Stimulated activated naive CD8-positive, alpha-beta T cell treated with anti-CD3 and anti-CD28 coated beads, Interleukin-15, Interleukin-2, amounts not matched to agents 100 U/mL and 50 U/mL, for 24 hours (primary cell): ENCODE data around the gene SLC6A17.

Source experiments
- ATAC-seq: fragments of 150-1000 bp; cut with Tn5 transposase; one replicate; pipeline ENCODE4 v1.10.0; 2021
- DNase-seq: peaks from one replicate; pipeline ENCODE4 v3.0.0; 2021

Gene SLC6A17

DNA sequence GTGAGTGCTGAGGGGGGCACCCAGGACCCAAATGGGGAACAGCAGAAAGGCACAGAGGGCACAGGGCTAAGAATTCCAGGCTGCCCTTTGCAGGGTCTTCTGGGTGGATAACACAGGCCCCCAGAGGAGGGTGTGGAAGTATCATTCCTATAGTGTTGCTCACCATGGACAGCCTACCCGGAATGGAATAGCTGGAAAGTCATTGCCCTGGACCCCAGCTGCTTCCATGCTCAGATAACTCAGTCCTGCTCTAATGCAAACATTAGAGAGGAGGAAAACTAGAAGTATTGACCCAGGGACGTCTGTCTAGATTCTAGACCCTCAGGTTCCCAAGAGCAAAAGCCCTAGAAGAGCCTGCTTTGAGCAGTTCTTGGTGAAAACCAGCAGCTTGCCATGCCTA lies 24.7 kb downstream of the SLC6A17 start:
- ATAC-seq (no peak), DNase-seq (no peak)

DNA sequence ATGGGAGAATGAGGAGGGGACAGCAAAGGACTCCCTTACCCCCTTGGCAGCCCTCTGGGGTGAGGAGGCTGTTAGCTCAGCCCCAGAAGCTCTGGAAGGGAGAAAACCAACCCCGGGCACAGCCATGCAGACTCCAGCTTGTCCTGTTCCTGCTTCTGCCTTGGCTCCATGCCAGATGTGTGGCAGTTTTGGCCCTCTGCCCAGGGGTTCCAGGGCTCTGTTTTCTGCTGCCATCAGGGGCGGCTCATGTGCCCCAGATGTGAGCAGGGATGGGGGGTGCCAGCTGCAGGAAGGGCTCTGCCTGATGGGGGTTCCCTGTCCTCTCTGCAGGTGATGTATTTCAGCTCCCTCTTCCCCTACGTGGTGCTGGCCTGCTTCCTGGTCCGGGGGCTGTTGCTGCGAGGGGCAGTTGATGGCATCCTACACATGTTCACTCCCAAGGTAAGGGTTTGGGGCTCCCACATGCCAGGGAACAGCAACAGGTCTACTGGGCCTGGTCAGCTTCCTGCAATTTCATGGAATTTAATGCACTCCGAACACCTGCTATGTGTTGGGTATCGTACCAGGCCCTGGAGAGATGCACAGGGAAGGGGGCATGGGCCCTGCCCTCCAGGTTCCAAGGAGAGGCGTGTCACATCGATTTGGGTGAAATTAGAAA lies 26.1 kb downstream of the SLC6A17 start:
- no peak for DNase-seq
- no peak for ATAC-seq

DNA sequence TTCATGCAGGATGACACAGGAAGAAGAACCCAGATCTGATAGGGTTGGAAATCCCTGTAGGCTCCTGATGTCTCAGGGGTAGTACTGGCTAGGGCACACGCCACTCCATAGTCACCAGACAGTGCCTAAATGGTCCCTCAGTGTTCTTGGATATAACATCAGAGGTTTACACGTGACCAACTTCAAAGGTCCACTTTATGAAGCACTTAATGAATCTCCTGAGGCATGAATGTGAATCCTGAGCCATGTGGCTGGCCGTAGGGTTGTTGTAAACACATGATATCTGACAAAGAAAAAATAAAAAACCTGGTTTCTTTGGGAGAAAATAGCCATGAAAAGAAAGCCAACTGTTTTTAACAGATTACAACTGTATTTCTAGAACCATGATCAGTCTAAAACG lies 27.5 kb downstream of the SLC6A17 start:
- ATAC-seq = no peak
- no peak for DNase-seq

DNA sequence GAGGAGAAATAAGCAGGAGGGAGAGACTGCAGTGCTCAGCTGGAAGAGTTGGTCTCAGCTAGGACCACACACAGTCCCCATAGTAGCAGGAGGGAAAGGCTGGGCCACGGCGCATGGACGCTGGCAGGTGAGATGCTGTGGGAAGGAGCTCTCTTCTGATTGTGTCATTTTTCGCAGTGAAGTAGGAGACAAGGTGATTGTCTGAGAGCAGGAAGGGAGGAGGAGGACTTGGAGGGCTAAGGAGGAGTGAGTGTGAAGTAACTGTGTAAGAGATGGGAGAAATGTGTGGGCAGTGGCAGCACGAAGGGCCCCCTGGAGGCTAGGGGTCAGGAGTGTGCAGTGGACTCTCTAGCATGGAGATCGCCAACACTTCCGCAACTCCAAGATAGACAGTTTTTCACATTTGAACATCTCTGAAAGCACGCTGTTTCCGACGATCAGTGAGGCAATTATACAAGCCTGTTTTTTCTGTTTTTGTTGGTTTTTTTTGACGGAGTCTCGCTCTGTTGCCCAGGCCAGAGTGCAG lies 33.4 kb downstream of the SLC6A17 start:
- ATAC-seq = no peak
- DNase-seq = no peak

- DNase-seq (no peak), ATAC-seq (no peak)
Observed at GRCh38 chr1:110184446-110184845, 34.2 kb downstream of the SLC6A17 start.

DNA sequence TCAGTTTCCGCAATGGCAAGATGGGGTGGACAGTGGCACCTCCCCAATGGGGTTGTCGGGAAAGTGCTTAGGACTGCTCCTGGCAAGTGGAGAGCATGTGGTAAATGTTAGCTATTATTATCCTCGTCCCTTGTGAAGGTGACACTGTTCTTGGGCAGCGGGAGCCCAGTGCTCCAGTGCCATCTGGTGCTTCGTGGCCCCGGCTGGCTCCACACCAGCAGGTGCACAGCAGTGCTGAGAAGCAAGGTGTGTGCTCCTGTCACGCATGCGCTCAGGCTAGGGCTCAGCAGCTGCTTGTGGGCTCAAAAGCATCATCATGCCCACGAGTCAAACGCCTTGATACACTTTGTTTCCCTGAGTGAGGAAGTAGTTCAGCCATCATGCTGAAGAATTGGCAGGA lies 34.9 kb downstream of the SLC6A17 start:
- ATAC-seq = no peak
- DNase-seq = no peak

DNA sequence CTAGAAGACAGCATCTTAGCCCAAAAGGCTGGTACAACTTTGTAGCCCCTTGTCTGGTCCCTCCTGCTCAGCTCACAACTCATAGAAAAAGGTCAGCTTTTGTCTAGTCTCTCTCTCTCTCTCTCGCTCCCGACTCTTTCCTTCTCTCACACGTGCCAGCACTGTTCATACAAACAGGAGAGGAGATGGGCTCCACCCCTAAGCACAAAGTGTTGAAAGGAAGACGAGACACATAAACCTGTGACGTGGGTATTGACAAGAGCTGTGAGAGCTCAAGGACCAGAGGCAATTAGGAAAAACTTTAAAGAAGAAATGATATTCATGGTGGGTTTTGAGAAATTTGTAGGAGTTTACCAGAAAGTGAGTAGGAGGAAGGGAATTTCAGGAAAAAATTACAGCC lies 36.3 kb downstream of the SLC6A17 start:
- DNase-seq (no peak), ATAC-seq (no peak)

DNA sequence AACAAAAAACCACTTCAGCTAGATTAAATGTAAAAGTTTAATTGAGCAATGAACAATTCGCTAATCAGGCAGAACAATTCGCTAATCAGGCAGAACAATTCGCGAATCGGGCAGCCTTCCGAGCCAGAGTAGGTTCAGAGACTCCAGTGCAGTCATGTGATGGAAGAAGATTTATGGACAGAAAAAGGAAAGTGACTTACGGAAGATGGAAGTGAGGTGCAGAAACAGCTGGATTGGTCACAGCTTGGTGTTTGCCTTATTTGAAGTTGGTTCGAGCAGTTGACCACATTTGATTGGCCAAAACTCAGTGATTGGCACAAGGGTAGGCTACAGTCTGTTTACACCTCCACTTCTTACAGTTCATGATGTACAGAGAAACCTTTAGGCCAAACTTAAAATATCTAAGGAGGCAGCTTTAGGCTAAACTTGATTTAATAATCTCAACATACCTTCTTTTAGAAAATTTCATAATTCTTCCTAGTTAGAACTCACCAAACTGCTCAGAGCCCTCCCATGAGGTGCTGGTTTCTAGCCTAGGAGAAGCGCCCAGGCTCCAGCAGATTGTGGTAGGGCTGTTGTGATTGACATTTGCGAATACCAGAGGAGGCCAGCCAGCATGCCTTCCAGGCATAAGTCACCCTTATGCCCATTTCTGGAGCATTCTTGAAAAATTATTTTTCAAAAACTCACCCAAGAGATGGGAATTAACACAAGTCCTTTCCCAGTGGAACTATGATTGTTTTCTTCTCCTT lies 37.0 kb downstream of the SLC6A17 start:
- no peak for DNase-seq
- no peak for ATAC-seq

DNA sequence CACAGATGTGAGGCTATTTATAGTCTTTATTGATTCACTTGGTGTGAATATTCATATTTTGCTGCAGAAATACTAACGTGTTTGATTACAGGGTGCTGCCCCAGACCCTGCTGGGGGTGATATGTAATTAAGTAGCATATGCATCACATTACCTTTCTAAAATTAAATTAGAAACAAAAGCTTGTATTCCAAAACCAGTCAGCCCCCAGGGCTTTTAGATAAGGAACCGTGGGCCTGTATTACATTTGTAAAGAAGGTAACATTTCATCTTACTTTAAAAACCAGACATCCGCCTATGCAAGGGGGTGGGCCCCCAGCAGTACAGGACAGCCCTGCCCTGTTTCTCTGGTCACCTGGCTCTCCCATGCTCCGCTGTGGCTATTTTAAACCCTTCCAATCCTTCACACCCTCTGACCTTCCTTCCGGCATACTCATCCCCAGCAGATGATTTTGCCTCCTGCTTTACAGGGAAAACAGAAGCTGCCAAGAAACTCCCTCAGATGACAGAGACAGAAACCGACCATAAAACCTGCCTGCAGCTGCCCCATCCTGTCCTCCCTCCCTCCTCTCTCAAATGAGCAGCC lies 37.8 kb downstream of the SLC6A17 start:
- no peak for DNase-seq
- no peak for ATAC-seq

DNA sequence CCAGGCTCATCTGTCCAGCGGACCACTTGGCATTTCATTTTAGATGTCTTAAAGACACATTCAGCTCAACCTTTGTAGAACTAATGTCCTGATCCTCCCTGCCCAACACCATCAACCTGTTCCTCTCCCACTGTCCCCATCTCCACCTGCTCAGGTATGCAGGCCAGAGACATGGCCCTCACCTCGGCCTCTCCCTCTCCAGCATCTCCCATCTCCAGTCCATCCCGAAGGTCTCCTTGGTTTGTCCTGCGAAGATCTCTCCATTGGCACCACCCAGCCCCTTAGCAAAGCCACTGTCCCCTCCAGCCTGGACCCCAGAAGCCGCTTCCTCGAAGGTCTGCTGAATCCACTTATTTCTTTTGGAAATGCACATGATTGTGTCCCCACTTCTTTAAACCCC lies 38.9 kb downstream of the SLC6A17 start:
- no peak for DNase-seq
- ATAC-seq = no peak

DNA sequence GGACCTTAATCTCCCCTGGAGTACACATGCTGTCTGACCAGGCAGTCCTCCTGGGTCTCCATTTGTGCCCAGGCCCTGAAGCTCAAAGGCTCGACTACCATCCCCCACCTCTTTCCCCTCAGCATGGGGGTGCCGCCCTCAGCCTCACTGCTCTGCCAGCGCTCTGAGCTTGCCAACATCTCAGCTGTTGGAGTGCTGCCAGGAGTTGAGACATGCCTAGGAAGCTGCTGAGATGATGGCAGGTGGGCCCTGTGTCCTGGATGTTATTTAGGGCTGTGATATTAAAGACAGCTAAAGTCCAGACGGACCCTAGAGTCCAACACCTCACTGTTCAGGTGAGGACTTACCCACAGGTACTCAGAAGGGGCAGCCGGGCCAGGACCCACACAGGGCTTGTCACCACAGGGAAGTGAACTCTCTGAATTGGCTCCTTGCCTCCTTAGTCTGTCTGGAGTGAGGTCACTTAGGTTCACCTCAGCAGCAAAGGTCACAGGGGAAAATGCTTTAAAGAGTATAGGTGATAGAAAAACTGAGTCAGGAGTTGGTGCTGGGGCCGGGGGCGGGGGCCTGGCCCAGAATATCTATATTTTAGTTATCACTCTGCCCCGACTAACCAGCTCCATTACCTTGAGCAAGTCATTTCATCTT lies 40.1 kb downstream of the SLC6A17 start:
- DNase-seq (peak; percentile 32), ATAC-seq (peak; percentile 93)

GRCh38 chr1:110192541-110192940 lies 42.2 kb downstream of the SLC6A17 start:
- DNase-seq (no peak), ATAC-seq (no peak)

DNA sequence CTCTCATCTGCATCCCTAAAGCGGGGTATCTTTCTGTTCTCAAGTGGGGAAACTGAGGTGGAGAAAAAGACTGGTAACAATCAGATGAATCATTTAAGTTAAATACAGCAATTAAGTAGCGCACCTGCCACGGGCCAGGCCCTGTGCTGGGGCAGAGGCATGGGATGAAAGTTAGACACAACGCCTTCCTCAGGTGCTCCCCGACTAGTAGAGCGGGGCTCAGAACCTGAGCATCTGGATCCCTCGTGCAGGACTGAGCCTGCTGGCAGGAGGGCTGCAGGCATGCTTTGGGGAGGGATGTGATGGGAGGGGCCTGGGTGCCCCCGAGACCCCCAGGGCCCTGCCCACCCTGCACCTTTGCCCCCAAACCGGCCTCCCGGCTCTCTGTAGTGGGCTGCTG lies 44.9 kb downstream of the SLC6A17 start:
- ATAC-seq (no peak), DNase-seq (no peak)

DNA sequence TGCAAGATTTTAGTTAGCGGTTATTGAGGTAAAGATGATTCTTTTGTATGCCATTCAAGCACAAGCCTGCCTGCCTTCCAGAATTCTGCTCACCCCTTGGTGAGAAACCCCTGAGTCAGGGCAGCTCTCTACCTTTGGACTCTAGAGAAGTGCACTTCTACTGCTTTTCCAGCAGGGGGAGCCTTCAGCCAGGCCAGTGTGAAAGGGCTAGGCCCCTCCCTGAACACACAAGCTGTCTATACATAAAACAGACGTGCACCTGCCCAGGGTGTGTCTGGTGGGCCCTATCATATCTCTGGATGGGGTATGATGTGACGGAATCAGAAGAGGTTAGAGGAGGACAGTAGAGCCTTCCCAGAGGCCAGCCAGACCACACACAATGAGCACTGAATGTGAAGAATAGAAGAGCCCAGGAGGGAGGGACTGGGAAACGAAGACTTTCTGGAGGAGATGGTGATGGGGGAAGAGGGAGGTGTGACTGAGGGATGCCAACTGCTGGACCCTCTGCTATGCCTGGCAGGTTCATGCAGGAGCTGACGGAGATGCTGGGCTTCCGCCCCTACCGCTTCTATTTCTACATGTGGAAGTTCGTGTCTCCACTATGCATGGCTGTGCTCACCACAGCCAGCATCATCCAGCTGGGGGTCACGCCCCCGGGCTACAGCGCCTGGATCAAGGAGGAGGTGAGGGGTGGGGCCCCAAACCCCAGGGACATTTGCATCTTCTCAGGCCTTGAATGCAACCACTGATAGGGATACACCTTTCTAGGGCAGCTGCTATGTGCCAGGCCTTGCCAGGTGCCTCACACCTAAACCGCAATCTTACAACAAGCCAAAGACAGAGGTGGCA lies 46.8 kb downstream of the SLC6A17 start:
- DNase-seq = peak; percentile 59
- peak; percentile 77 for ATAC-seq

DNA sequence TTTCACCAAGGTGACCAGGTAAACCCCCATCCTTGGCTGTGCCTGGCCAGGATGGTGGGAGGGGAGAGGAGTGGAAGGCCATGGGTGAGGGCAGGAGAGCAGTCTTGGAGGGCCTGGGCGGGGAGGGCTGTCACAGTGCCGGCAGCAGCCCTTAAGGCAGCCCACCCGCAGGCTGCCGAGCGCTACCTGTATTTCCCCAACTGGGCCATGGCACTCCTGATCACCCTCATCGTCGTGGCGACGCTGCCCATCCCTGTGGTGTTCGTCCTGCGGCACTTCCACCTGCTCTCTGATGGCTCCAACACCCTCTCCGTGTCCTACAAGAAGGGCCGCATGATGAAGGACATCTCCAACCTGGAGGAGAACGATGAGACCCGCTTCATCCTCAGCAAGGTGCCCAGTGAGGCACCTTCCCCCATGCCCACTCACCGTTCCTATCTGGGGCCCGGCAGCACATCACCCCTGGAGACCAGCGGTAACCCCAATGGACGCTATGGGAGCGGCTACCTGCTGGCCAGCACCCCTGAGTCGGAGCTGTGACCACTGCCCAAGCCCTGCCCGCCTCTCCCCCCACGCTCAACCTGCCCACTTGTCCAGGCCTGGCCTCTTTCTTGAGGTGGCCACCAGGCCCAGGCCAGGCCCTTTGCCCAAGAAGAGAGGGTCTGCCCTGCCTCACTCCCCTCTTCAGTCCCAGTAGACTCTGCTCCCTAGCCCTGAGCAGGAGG lies 47.8 kb downstream of the SLC6A17 start:
- ATAC-seq (no peak), DNase-seq (no peak)

DNA sequence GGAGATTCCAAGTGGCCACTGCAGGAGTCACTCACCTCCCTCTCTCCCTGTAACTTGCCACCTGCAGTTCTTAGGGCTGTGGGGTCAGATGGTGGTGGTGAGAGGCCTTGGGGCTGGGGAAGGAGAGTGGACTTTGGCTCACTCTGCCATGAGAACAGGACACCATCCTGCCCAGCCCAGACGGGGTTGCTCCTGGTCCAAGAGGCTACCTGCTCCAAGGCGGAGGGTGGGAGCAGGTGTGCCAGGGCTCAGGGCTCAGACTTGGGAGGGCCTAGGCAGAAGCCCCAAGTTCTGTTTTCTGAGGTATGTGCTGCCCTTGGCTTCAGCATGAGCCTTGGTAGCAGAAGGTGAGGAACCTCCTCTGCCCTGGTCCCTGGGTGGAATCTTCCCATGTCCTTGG lies 48.5 kb downstream of the SLC6A17 start:
- ATAC-seq = no peak
- DNase-seq = no peak

DNA sequence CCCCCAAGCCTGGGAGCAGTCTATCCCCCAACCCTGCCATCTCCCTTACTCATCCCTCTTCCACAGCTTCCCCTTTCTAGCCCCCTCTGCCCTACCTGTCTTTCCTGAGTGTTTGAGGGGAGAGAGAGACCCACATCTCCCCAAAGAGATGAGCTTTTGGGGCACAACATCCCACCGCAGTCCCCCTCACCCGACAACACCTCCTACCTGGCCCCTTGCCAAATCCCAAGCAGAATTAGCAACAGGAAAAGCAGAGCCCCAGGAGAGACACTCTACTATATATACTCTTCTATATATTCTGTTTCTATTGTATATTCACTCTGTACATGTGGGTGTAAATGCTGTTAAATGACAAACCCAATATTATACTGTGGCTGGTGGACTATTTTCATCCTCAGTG lies 49.9 kb downstream of the SLC6A17 start:
- ATAC-seq = no peak

GRCh38 chr1:110200666-110201065 lies 50.4 kb downstream of the SLC6A17 start:
- DNase-seq (no peak), ATAC-seq (no peak)

More for the DNA sequence above, 49.9 kb downstream of the SLC6A17 start:
- no peak for DNase-seq

- ATAC-seq (no peak), DNase-seq (no peak)
Observed at GRCh38 chr1:110201157-110201825, 51.0 kb downstream of the SLC6A17 start.

GRCh38 chr1:110203021-110203661 lies 52.8 kb downstream of the SLC6A17 start:
- ATAC-seq (peak; percentile 32), DNase-seq (peak; percentile 73)
